NCI-H524 (cell line): ENCODE results near the gene ACSL5.
"Not testable (repeated sequence)": the region's sequence is repeated elsewhere in the genome, so short reads cannot be mapped to it uniquely, and the experiment has no call there.

Source experiments
- DNase-seq, 2 experiments: peaks; one replicate each; lab custom pipeline; 2025; lab: John Stamatoyannopoulos, UW

The ACSL5 gene

DNA sequence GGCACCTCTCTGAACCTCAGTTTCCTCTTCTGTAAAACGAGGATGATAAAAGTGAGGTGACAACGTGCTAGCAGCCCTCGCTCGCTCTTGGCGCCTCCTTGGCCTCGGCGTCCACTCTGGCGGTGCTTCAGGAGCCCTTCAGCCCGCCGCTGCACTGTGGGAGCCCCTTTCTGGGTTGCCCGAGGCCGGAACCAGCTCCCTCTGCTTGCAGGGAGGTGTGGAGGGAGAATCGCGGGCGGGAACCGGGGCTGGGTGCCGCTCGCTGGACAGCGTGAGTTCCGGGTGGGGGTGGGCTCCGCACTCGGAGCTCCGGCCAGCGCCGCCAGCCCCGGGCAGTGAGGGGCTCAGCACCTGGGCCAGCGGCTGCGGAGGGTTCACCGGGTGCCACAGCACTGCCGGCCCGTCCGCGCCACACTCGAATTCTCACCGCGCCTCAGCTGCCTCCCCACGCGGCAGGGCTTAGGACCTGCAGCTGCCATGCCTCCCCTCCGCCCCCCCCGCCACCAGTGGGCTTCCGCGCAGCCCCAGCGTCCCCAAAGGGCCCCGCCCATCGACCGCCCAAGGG, 24.3 kb upstream of the ACSL5 start:
- no peak for DNase-seq

DNA sequence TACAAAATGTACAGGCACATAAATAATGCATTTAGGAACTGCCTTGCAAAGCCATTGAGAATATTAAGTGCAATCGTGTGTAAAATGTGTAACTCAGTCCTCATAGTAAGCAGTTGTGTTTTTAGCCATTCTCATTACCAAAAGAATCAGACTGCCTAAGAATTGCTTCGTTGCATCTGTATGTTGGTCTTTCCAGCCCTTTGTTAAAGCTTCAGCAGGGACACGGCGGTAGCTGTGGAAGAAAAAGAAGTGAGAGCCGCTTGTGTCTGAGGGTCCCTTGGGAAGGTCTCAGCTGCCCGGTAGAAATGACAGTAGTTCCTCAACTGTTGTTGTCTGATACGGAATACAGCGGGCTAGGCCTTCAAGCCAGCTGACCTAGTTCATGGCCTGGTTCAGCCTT, 22.8 kb upstream of the ACSL5 start:
- DNase-seq = no peak

DNA sequence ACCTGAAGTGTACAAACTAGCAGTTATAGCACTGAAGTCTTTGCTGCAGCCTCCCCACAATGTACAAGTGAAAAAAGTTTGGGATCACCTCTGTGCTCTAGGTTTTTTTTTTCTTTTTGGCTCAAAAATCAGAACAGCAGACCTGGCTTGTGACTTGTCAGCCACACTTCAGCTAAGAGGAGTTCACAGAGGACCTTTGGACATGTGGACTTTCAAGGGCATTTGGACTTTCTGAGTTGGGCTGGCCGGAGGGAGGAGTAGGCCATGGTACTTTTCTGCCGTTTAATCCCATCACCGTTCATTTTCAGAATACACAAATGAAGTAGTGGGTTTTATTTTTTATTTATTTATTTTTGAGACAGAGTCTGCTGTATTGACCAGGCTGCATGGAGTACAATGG, 21.9 kb upstream of the ACSL5 start:
- no peak for DNase-seq

DNA sequence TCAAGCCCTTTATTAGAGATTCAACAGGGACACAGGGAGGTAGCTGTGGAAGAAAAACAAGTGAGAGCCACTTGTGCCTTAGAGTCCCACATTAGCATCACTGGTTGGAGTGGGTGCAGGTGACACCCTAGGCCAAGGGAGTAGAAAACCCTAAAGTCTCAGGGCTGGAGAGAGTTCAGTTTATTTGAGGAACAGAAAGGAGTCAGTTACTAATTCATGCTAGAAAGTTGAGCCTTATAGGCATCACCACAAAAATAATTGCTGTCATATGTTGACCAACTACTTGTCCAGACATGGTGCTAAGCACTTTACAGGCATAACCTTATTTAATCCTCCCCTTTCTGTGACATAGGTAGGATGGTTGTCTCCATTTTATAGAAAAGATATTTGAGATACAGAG, 20.9 kb upstream of the ACSL5 start:
- DNase-seq = no peak

DNA sequence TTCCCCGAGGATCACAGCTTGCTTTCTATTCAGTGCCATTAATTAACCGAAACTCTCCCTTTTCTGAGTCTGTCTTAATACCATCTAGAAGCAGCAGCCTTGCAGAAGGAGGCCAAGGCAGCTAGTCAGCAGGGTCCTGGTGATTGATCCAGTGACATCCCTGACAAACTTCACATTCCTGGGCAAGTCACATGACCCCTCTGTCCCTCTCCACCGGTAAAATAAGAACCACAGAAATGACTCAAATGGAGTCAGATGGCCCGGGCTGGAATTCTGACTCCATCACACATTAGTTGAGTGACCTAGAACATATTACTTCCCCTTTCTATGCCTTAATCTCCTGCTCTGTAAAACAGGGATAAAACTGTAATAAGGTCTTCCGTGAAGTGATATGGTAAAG, 17.2 kb upstream of the ACSL5 start:
- no peak for DNase-seq

DNA sequence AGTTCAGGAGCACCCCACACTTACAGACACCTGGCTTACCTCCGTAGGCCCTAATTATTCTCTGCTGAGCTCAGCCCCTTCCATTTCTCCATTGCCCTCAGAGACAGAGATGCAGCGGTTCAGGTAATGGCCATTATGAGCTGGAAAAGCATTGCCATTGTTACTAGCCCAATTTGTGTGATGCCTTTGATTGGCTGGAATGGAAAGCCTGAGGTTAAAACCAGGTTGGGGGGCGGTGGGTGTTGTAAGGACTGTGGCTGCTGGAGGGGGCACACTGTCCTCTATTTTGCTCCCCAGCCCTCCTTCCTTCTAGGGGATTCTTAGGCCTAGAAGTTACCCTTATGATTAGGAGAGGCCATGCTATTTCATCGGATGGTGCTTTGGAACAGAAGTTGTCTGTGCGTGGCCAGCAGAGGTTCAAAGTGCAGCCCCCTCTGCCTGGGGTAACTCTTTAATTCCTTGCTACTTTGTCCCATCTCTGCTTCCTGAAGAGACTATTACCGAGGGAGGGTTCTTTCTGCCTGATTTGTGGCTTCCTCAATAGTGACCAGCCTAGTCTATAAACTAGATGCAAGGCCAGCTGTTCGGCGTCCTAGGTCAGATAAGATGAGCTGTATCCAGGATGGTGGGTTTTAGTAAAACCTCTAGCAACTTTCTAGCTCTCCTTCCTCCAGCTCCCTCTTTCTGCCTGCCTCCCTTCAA, 14.2 kb upstream of the ACSL5 start:
- DNase-seq = no peak

DNA sequence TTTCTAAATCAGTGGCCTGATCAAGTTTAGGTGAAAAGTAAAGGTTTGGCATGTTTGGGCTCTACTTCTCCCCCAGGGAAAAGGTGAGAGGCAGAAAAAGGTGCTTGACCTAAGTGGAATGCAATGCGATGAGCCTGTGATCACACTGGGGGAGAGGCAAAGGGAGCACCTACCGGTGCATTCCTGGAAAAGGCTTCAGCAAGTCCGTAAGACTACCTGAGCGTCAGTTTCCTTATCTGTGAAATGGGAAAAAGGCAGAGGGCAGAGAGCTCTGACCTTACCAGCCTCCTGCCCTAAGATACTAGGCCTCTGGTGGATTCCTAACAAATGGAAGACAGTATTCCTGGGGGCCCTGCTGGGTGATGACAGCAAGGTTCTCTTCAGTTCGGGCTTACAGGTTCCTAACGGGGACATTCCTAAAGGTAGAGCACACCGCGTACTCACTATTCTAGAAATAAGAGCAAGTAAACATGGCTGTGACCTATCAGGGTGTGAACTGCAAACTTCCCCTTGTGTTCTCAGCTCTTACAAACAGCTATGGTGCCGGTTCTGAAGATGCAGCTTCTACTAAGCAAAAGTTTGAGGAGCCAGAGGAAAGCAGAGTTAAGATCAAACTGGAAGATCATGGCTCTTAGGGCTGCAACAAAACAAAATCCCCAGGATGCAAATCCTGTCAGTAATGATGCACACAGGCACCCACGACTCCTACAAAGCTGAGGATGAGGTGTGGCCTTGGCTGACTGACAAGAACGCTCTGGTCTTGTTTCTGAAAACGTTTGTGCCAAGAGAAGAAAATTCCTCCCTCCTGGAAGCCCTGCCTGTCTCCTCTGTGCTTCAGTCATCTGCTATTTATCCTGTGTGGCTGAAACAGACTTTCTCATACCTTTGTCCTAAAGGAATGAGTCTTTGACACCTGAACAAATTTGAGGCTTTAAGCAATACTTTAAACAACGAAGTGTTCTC, 13.3 kb upstream of the ACSL5 start:
- DNase-seq = no peak

DNA sequence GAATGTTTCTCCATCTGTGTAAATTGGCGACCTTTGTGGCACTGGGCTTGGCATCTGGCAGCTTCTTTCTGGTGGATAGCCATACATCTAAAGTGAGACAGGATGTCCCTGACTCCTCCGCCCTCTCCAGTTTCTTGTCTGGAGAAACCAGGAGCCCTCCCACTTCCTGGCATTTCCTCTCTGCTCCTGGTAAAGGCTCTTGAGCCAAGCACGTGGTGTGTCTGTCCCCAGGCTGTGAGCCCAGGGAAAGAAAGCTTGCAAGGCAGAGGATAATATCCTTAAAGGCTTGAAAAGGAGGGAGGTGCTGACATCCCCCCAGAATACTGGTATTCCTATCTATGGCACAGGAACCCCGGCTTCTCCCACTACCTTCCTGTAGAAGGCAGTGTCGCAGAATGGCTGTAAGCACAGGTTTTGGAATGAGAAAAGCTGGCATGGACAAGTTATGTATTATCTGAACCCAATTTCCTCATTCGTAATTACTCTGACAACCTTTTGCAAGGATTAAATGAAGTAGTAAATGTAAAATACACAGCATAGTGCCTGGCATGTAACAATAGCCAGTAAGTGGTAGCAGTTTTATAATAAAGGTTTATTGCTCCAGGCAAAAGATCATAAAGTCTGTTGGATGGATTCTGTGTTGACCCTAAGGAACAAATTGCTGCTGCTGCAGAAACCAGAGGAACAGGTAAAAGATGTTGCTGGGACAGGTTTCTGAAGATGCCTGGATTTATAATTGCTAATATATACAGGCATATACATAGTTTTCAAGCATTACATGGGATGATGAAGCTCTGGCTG, 11.8 kb upstream of the ACSL5 start:
- DNase-seq = no peak

DNA sequence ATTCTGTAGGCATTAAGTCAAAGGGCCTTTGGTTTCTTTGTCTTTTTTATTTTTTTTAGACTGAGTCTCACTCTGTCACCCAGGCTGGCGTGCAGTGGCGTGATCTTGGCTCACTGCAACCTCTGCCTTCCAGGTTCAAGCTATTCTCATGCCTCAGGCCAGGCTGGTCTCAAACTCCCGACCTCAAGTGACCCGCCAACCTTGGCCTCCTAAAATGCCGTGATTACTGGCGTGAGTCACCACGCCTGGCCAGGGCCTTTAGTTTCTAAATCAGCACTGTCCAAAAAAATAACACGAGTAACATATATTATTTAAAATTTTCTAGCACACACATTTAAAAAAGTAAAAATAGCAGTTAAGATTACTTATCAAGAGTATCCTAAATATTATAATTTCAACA, 11.1 kb upstream of the ACSL5 start:
- no peak for DNase-seq

DNA sequence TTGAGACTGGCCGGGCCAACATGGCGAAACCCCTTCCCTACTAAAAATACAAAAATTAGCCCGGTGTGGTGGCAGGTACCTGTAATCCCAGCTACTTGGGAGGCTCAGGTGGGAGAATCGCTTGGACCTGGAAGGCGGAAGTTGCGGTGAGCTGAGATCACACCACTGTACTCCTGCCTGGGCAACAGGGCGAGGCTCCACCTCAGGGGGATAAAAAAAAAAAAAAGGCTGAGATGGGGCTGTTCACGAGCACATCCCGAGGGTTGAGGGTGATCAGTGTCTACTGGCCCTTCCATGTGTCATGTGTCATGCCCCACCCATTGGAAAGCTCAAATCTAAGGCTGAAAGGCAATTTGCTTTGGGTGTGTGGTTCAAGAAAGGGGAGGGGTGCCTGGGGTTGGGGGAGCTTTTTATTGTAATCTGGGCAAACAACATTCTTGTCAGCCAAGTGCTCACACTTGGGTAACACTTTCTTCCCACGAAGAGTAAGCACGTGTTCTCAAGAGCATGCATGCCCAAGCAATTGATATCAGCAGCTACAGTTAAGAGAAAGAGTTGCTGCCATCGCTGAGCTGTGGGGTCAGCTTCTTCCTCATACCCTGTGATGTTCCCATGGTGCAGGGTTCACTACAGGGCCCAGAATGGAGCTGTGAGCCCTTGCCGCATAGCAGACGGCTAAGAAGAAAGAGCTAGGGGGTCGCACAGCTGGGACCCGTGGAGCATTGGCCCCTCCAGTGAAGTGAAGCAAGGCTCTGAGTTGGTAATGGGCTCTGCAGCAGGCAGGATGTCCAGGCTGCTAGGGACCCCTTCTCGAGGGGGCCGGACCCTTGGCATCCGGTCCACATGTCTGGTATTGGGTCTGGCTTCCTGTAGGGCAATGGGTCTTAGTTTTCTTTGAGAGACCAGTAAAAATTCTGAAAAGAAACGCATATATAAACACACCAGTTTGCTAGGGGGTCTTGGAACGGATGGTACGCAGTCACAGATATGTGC, 9.9 kb upstream of the ACSL5 start:
- no peak for DNase-seq

DNA sequence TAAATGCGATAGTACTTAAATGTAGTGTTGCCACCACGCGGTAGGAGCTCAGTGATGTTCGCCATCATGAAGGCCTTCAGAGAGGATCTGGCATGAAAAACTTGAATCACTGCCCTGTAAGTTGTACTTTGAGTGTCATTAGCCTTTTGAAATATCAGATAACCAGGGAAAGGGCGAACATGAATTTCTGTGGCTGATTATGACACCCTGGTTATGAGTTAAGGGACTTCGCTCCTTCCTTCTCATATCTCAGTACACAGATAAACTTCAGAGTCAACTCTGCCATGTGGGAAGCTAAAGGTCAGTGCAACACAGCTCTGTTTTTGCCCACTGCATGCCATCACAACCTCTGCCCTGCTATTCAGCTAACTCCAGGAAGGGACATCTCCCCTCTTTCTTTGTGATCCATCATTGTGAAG, 8.9 kb upstream of the ACSL5 start:
- DNase-seq = no peak

DNA sequence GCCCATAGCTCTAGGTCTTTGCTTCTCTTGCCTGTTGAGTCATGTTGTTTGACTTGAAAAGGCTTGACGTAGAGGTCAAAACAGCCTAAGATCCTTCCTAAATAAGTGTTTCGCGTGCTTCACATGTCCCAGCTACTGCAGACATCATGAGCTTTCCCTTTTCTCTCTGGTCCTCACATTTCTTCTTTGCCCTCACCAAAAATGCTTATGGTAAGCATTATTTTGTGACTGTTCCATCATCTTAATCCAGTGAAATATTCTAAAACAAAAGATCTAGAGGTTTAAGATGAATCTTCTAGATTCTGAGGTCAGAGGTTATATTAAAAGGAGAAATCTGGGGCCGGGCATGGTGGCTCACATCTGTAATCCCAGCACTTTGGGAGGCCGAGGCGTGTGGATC, 8.5 kb upstream of the ACSL5 start:
- no peak for DNase-seq

DNA sequence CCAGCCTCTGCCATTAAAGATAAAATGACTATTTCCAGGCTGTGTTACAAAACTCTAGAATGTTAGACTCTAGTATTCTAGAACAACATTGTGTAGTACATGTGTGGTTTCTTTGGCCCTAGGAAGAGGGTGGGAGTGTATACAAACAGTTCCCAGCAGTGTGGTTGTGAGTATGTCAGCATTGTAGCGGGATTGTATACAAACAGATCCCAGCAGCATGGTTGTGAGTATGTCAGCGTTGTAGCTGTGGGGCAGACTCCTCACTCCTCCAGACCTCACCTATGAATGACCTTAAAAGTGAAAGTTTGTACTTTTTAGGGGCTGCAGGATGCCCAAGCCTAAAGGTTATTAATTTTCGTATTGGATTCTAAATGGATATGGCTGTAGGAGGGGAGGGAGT, 6.9 kb upstream of the ACSL5 start:
- DNase-seq = no peak

DNA sequence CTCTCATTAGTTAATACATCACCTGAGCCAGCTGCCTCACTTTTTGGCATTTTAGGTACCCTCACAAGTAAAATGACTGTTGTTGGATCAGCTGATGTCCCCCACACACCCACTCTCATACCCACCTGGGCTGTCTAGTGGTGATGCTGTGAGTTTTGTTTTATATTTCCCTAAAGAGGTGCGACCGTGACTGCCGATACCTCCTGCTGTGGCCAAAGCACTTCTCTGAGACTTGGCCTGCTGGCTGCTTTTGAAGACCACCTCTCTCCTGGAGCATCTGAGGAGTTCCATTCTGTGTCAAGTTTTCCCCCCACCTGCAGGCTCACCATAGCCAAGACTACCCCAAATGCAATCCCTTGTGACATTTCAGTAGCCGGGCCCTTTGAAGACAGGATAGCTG, 6.4 kb upstream of the ACSL5 start:
- no peak for DNase-seq

DNA sequence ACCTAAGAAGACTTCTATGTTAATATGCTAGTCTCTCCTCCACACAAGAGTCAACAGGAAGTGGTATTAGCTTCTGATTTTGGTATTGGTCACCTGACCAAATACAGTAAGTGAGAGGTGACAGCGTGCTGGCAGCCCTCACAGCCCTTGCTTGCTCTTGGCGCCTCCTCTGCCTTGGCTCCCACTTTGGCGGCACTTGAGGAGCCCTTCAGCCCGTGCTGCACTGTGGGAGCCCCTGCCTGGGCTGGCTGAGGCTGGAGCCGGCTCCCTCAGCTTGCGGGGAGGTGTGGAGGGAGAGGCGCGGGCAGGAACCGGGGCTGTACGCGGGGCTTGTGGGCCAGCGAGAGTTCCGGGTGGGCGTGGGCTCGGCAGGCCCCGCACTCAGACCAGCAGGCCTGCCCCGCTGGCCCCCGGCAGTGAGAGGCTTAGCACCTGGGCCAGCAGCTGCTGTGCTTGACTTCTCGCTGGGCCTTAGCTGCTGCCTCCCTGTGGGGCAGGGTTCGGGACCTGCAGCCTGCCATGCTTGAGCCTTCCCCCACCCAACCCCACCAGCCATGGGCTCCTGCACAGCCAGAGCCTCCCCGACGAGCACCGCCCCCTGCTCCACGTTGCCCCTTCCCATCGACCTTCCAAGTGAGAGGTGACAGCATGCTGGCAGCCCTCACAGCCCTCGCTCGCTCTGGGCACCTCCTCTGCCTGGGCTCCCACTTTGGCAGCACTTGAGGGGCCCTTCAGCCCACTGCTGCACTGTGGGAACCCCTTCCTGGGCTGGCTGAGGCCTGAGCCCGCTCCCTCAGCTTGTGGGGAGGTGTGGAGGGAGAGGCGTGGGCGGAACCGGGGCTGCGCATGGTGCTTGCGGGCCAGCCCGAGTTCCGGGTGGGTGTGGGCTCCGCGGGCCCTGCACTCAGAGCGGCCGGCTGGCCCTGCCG, 4.2 kb upstream of the ACSL5 start:
- no peak for DNase-seq

DNA sequence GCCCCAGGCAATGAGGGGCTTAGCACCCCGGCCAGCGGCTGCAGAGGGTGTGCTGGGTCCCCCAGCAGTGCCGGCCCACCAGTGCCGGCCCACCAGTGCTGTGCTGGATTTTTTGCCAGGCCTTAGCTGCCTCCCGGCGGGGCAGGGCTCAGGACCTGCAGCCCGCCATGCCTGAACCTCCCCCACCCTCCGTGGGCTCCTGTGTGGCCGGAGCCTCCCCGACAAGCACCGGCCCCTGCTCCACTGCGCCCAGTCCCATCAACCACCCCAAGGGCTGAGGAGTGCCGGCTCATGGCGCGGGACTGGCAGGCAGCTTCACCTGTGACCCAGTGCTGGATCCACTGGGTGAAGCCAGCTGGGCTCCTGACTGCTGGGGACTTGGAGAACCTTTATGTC, 3.5 kb upstream of the ACSL5 start:
- DNase-seq = no peak

DNA sequence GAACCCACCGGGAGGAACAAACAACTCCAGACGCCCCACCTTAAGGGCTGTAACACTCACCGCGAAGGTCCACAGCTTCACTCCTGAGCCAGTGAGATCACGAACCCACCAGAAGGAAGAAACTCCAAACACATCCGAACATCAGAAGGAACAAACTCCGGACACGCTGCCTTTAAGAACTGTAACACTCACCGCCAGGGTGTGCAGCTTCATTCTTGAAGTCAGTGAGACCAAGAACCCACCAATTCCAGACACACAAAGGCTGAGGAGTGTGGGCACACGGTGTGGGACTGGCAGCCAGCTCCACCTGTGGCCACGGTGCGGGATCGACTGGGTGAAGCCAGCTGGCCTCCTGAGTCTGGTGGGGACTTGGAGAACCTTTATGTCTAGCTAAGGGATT, 2.6 kb upstream of the ACSL5 start:
- DNase-seq = not testable (repeated sequence)

DNA sequence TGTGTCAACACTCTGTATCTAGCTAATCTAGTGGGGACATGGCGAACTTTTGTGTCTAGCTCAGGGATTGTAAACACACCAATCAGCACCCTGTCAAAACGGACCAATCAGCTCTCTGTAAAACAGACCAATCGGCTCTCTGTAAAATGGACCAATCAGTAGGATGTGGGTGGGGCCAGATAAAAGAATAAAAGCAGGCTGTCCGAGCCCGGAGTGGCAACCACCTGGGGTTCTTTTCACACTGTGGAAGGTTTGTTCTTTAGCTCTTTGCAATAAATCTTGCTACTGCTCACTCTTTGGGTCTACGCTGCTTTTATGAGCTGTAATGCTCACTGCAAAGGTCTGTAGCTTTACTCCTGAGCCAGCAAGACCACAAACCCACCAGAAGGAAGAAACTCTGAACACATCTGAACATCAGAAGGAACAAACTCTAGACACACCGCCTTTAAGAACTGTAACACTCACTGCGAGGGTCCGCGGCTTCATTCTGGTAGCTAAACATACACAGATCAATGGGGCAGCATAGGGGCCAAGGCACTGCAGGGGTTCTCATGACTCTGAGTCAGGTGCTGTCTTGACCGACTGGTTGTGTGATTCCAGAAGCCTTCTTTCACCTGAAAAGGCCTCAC, 1.6 kb upstream of the ACSL5 start:
- not testable (repeated sequence) for DNase-seq
